ENCODE measurements around the gene PTBP2.

- TF ChIP-seq EZH2 (IDR thresholded peaks at IDR 0.05; ENCODE audit: insufficient read depth, poor library complexity, severe bottlenecking): no peak
- no peak for TF ChIP-seq EZH2phosphoT487 (IDR thresholded peaks at IDR 0.05; ENCODE audit: insufficient read depth, low read depth)
These were observed 41.9 kb downstream of the PTBP2 start for GRCh38 chr1:96763514-96763913.

Measured in GM23248 (cell line).